ENCODE results near the gene HSP90AB1. TPM values are rescaled to one million over a fixed set of nuclear protein-coding genes. Genes with fewer than 3 reads are reported as not detected.

HSP90AB1 gene
- total and polyA plus RNA-seq, 9 of the 15 experiments (the other 6 are each of a cell fraction or from before 2014, with no cell fraction given), result 1,780 to 3,358 (median 2,262) TPM

DNA sequence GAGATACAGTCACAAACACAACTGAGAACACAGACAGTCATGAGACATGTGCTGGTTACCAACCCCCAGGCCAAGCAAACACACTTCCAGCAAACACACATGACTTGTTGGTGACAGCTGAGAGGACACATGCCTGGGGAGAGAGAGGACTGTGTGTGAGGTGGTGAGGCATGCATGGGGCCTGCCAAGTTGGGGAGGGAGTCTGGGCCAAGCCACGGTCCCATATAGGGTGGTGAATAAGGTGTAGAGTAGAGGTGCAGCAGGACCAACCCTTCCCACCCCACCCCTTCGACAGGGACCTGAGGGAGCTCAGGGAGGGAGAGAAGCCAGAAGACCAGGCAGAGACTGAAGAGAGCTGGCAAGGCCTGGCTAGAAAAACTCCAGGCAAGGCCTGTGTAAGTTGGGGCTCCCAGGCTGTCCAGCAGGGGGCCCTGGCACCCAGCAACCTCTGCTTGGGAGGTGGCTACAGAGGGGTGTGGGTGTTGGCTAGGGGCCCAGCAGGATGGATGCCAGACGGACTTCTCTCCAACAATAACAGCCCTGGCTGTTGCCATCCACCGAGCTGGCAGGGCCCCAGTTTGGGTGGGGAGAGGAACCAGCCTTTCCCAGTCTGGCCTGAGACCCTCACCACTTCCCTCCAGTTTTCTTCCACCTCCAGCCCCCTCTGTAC lies 25.5 kb upstream of the HSP90AB1 start (continued):
- TF ChIP-seq, protein P1, sequence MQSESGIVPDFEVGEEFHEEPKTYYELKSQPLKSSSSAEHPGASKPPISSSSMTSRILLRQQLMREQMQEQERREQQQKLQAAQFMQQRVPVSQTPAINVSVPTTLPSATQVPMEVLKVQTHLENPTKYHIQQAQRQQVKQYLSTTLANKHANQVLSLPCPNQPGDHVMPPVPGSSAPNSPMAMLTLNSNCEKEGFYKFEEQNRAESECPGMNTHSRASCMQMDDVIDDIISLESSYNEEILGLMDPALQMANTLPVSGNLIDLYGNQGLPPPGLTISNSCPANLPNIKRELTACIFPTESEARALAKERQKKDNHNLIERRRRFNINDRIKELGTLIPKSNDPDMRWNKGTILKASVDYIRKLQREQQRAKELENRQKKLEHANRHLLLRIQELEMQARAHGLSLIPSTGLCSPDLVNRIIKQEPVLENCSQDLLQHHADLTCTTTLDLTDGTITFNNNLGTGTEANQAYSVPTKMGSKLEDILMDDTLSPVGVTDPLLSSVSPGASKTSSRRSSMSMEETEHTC (IDR thresholded peaks at IDR 0.05), result no peak
- TF ChIP-seq, protein P2, sequence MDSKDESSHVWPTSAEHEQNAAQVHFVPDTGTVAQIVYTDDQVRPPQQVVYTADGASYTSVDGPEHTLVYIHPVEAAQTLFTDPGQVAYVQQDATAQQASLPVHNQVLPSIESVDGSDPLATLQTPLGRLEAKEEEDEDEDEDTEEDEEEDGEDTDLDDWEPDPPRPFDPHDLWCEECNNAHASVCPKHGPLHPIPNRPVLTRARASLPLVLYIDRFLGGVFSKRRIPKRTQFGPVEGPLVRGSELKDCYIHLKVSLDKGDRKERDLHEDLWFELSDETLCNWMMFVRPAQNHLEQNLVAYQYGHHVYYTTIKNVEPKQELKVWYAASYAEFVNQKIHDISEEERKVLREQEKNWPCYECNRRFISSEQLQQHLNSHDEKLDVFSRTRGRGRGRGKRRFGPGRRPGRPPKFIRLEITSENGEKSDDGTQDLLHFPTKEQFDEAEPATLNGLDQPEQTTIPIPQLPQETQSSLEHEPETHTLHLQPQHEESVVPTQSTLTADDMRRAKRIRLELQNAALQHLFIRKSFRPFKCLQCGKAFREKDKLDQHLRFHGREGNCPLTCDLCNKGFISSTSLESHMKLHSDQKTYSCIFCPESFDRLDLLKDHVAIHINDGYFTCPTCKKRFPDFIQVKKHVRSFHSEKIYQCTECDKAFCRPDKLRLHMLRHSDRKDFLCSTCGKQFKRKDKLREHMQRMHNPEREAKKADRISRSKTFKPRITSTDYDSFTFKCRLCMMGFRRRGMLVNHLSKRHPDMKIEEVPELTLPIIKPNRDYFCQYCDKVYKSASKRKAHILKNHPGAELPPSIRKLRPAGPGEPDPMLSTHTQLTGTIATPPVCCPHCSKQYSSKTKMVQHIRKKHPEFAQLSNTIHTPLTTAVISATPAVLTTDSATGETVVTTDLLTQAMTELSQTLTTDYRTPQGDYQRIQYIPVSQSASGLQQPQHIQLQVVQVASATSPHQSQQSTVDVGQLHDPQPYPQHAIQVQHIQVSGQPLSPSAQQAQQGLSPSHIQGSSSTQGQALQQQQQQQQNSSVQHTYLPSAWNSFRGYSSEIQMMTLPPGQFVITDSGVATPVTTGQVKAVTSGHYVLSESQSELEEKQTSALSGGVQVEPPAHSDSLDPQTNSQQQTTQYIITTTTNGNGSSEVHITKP (IDR thresholded peaks at IDR 0.05; ENCODE audit: partially characterized antibody), result peak; percentile 29
- TF ChIP-seq HDGF (IDR thresholded peaks at IDR 0.05) (peak; percentile 76; the same call in 1 of the 2 replicates), ATF1 (CRISPR knock-in tag; IDR thresholded peaks at IDR 0.05) (no peak), ATF1 (tag; IDR thresholded peaks at IDR 0.05) (0 out of 2 replicates have a peak, but pooled peaks have one; percentile 18), RAD21 (CRISPR knock-in tag; conservative IDR thresholded peaks at IDR 0.05 in 1 of 2, IDR thresholded peaks at IDR 0.05 in 1 of 2) (peak; percentile 66 to 83), ZNF561 (CRISPR knock-in tag; conservative IDR thresholded peaks at IDR 0.05) (no peak), DIDO1 (tag; IDR thresholded peaks at IDR 0.05; ENCODE audit: low read depth) (no peak), SMC3 (conservative IDR thresholded peaks at IDR 0.05; ENCODE audit: insufficient read depth, low read depth, low read length) (peak; percentile 60), SMAD4 (CRISPR knock-in tag; conservative IDR thresholded peaks at IDR 0.05) (peak; percentile 60; the same call in 1 of the 2 replicates)
- TF ChIP-seq, protein P3, sequence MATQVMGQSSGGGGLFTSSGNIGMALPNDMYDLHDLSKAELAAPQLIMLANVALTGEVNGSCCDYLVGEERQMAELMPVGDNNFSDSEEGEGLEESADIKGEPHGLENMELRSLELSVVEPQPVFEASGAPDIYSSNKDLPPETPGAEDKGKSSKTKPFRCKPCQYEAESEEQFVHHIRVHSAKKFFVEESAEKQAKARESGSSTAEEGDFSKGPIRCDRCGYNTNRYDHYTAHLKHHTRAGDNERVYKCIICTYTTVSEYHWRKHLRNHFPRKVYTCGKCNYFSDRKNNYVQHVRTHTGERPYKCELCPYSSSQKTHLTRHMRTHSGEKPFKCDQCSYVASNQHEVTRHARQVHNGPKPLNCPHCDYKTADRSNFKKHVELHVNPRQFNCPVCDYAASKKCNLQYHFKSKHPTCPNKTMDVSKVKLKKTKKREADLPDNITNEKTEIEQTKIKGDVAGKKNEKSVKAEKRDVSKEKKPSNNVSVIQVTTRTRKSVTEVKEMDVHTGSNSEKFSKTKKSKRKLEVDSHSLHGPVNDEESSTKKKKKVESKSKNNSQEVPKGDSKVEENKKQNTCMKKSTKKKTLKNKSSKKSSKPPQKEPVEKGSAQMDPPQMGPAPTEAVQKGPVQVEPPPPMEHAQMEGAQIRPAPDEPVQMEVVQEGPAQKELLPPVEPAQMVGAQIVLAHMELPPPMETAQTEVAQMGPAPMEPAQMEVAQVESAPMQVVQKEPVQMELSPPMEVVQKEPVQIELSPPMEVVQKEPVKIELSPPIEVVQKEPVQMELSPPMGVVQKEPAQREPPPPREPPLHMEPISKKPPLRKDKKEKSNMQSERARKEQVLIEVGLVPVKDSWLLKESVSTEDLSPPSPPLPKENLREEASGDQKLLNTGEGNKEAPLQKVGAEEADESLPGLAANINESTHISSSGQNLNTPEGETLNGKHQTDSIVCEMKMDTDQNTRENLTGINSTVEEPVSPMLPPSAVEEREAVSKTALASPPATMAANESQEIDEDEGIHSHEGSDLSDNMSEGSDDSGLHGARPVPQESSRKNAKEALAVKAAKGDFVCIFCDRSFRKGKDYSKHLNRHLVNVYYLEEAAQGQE (IDR thresholded peaks at IDR 0.05; ENCODE audit: borderline replicate concordance), result peak; percentile 56
- TF ChIP-seq, protein P3 (CRISPR knock-in tag; IDR thresholded peaks at IDR 0.05; ENCODE audit: low read depth), result no peak
- TF ChIP-seq, protein P4, sequence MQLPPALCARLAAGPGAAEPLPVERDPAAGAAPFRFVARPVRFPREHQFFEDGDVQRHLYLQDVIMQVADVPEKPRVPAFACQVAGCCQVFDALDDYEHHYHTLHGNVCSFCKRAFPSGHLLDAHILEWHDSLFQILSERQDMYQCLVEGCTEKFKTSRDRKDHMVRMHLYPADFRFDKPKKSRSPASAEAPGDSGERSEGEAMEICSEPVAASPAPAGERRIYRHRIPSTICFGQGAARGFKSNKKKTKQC (CRISPR knock-in tag; IDR thresholded peaks at IDR 0.05), result peak; percentile 78; the same call in 1 of the 2 replicates

Data from K562 (cell line).